Prostate gland (tissue), 2 donors: ENCODE results near the gene LIN7B.

Source experiments
- CTCF ChIP-seq, 4 experiments: fragments of 200-600 bp in 2 of 4; fragments of 450-650 bp in 2 of 4; sonication (generic) in 2 of 4; IDR thresholded peaks; 1 replicate in 3 of 4; 2 replicates in 1 of 4; pipeline ENCODE4 v1.5.1; 2016 to 2019; ENCODE audit warnings: antibody characterized with exemption in 4 of 4, mild to moderate bottlenecking in 2 of 4, moderate library complexity in 2 of 4
- POLR2A ChIP-seq: fragments of 450-650 bp; IDR thresholded peaks from one replicate; pipeline ENCODE4 v1.6.1; 2016; ENCODE audit warnings: antibody characterized with exemption, mild to moderate bottlenecking
- POLR2AphosphoS5 ChIP-seq: sonication (generic); formaldehyde crosslinking; IDR thresholded peaks from one replicate; pipeline ENCODE4 v1.6.1; 2017; ENCODE audit warnings: antibody characterized with exemption

- TF ChIP-seq CTCF (IDR thresholded peaks at IDR 0.05) (no peak), POLR2AphosphoS5 (no peak), POLR2A (no peak)
Observed at GRCh38 chr19:49126575-49126974, 12.4 kb downstream of the LIN7B start.
